ENCODE data around the gene LRRC17.

The LRRC17 gene, protein sequence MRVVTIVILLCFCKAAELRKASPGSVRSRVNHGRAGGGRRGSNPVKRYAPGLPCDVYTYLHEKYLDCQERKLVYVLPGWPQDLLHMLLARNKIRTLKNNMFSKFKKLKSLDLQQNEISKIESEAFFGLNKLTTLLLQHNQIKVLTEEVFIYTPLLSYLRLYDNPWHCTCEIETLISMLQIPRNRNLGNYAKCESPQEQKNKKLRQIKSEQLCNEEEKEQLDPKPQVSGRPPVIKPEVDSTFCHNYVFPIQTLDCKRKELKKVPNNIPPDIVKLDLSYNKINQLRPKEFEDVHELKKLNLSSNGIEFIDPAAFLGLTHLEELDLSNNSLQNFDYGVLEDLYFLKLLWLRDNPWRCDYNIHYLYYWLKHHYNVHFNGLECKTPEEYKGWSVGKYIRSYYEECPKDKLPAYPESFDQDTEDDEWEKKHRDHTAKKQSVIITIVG

DNA sequence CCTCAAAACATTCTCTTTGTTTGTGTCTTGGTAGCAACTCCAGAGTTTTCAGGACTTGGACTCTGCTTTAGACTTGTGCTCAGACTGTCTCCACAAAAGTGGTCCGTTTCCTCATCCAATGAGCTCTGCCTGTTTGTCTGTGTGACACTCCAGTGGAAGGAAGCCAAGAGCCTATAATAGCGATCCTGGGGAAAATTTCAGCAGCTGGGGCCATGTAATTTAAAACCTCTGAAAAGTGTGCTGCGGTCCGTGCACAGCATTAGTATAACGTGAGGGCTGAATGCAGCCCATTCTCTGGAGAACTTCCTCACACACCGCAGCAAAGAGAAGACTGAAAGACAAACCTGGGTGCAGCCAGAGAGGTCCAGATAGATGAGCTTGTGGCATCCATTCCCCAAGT is at the start of gene LRRC17:
TSS of gene LRRC17 (plus strand) at position 259 of the 400 bp plus-strand sequence. CDS start 20,914 bp downstream, outside the sequence.
- TF ChIP-seq, protein P1, sequence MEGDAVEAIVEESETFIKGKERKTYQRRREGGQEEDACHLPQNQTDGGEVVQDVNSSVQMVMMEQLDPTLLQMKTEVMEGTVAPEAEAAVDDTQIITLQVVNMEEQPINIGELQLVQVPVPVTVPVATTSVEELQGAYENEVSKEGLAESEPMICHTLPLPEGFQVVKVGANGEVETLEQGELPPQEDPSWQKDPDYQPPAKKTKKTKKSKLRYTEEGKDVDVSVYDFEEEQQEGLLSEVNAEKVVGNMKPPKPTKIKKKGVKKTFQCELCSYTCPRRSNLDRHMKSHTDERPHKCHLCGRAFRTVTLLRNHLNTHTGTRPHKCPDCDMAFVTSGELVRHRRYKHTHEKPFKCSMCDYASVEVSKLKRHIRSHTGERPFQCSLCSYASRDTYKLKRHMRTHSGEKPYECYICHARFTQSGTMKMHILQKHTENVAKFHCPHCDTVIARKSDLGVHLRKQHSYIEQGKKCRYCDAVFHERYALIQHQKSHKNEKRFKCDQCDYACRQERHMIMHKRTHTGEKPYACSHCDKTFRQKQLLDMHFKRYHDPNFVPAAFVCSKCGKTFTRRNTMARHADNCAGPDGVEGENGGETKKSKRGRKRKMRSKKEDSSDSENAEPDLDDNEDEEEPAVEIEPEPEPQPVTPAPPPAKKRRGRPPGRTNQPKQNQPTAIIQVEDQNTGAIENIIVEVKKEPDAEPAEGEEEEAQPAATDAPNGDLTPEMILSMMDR (IDR thresholded peaks at IDR 0.05; ENCODE audit: low read depth, low read length) = no peak
- peak within 1 kb of the TSS; percentile 48 to 49 for H3K4me3 ChIP-seq (replicated peaks in 1 of 2; ENCODE audit: low read depth in 2 of 2, low read length in 2 of 2)
- DNase-seq (ENCODE audit: low read depth in 2 of 2) = peak; percentile 89 to 95

DNA sequence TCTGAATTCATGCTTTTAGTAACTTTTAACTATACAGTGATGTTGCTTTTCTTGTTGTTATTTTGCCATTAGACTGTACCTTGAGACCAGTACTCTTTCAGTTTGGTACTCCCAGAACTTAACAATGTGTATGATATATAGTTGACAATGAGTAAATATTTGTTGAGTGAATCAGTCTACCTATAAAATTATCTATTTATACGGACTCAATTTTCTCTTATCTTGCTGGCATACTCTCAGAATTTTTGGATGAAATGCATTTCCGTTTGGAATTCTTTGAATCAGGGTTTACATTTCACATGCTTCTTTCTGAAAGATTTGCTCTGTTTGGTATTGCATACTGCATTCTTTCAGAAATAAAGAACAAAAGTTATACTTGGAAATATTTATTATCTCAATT is 47.8 kb upstream of the LRRC17 start:
- TF ChIP-seq, protein P1 (IDR thresholded peaks at IDR 0.05; ENCODE audit: low read depth, low read length) = no peak
- no peak overlapping the region for H3K4me3 ChIP-seq (replicated peaks in 1 of 2; ENCODE audit: low read depth in 2 of 2, low read length in 2 of 2)
- DNase-seq (ENCODE audit: low read depth in 2 of 2) = no peak

DNA sequence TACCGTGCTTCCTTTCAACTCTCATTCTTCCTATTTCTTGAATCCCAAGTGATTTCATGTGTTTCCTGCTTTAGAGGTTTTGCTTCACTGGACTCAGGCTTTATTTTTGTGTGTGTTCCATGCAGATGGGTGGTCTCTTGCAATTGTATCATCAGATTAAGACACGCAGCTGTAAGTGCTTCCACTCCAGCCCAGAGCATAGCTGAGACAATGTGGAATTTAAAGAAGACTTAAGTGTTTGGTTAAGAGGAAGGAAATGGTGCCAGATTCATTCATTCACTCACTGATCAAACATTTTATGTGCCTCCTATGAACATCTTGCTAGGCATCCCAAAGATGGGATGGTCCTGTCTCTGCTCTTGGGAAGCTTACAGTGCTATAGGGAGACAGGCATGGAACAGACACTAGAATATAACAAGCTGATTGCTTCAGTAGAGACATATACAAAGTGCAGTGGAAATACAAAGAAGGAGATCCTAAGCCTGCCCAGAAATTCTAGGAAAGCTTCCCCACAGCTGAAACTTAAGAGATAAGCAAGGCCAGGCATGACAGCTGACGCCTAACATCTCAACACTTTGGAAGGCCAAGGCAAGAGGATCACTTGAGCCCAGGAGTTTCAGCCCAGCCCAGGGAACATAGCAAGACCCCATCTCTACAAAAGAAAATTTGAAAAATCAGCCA is 46.1 kb upstream of the LRRC17 start:
- no peak for DNase-seq (ENCODE audit: low read depth in 2 of 2)
- TF ChIP-seq, protein P1 (IDR thresholded peaks at IDR 0.05; ENCODE audit: low read depth, low read length) = no peak
- no peak overlapping the region for H3K4me3 ChIP-seq (replicated peaks in 1 of 2; ENCODE audit: low read depth in 2 of 2, low read length in 2 of 2)

DNA sequence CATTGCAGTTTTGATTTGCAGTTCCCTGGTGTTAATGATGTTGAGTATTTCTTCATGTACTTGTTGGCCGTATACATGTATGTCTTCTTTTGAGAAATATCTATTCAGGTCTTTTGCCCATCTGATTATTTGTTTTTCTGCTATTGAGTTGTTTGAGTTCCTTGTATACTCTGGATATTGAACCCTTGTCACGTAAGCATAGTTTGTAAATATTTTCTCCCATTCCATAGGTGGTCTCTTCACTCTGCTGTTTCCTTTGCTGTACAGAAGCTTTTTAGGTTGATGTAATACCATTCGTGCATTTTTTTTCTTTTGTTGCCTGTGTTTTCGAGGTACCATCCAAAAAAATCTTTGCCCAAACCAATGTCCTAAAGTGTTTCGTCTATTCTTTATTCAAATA is 43.6 kb upstream of the LRRC17 start:
- DNase-seq (ENCODE audit: low read depth in 2 of 2) = no peak
- H3K4me3 ChIP-seq (replicated peaks in 1 of 2; ENCODE audit: low read depth in 2 of 2, low read length in 2 of 2) = no peak overlapping the region
- TF ChIP-seq, protein P1 (IDR thresholded peaks at IDR 0.05; ENCODE audit: low read depth, low read length) = no peak

DNA sequence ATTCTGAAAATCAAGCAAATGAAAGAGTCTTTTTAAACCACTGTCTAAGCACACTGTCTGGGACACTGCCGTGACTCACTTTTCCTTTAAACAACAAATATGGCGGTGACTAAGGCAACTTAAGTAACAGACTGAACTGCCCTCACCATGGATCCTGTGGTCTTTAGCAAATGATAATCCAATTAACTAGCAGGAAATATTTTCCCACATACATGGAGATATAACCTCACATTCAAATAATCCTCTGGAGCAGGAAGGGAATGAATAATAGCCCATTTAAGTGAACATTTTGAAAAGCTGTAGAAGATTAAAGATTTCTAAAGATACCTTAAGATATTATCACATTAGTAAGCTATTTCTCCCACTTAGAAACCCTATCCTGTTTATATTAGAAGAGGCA is 40.3 kb upstream of the LRRC17 start:
- no peak overlapping the region for H3K4me3 ChIP-seq (replicated peaks in 1 of 2; ENCODE audit: low read depth in 2 of 2, low read length in 2 of 2)
- DNase-seq (ENCODE audit: low read depth in 2 of 2) = peak; percentile 84 to 99
- TF ChIP-seq, protein P1 (IDR thresholded peaks at IDR 0.05; ENCODE audit: low read depth, low read length) = no peak

DNA sequence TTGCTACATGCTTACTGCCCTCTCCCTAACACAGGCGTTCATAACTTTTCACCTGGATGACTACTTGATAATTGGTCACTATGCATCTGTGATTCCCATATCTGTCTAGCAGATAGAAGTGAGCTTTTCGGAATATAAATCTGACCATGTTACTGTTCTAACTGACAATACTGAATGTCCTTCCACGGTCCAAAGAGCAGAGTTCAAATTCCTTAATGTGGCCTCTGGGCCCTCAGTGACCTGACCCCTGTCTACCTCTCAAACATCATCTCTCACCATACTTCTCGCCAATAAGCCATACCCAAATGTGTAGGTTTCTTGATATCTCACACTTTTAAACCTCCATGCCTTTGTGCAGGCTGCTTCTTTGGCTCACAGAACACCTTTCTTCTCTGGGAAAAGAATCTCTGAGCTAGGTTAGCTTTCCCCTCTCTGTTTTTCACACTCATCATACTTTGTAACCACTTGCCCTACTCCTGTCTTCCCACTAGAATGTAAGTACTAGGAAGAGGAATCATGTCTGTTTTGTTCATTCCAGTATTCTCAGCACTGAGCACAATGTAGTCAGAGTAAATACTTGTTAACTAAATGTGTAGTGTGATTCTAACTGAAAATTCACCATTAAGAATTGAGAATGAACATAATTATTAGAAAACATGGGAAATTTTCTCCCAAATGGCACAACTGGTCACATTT is 39.2 kb upstream of the LRRC17 start:
- no peak for DNase-seq (ENCODE audit: low read depth in 2 of 2)
- H3K4me3 ChIP-seq (replicated peaks in 1 of 2; ENCODE audit: low read depth in 2 of 2, low read length in 2 of 2) = no peak overlapping the region
- TF ChIP-seq, protein P1 (IDR thresholded peaks at IDR 0.05; ENCODE audit: low read depth, low read length) = no peak

Measured in cardiac fibroblast (primary cell).